PC-9 (cell line): ENCODE data around the gene AGO1. TPM values are rescaled to one million over a fixed set of nuclear protein-coding genes. Genes with fewer than 3 reads are reported as not detected.

Source experiments
- BruUV-seq: library from RNA; stranded (reverse); fragments of 400-500 nt; replicated peaks from 2 replicates; lab custom pipeline; 2021; lab: Mats Ljungman, UMichigan
- CTCF ChIA-PET: fragments of 300-600 bp; sonication (Branson Sonifier 250); formaldehyde crosslinking; loops from one replicate; lab custom pipeline; 2022; ENCODE audit warnings: antibody characterized with exemption; lab: Charles Lee
- POLR2A ChIA-PET: fragments of 300-600 bp; sonication (Branson Sonifier 250); formaldehyde crosslinking; loops from one replicate; lab custom pipeline; 2022; ENCODE audit warnings: antibody characterized with exemption; ENCODE audit not compliant: unreplicated experiment; lab: Charles Lee
- DNase-seq, 2 experiments: peaks; one replicate each; pipeline versions ENCODE4 v3.0.0 to v3.0.0-alpha.2; 2015 to 2022; ENCODE audit warnings: mixed read lengths in 1 of 2
- H2AFZ ChIP-seq: fragments of 200-600 bp; sonication (generic); 2 replicates; pipeline ENCODE4 v1.8.1; 2017; ENCODE audit warnings: antibody characterized with exemption
- H3F3A ChIP-seq: fragments of 200-600 bp; sonication (generic); 2 replicates; pipeline ENCODE4 v1.8.1; 2017; ENCODE audit warnings: antibody characterized with exemption, mild to moderate bottlenecking, low read depth; ENCODE audit not compliant: insufficient read depth
- H3K27ac ChIP-seq: fragments of 200-600 bp; sonication (generic); 2 replicates; pipeline ENCODE4 v1.6.1; 2016; ENCODE audit warnings: mixed run types
- H3K27me3 ChIP-seq: fragments of 200-600 bp; sonication (generic); 2 replicates; pipeline ENCODE4 v1.6.1; 2016; ENCODE audit warnings: low read depth, mixed run types; ENCODE audit not compliant: insufficient read depth
- H3K36me3 ChIP-seq: fragments of 200-600 bp; sonication (generic); 2 replicates; pipeline ENCODE4 v1.6.1; 2016; ENCODE audit warnings: low read depth, mixed run types
- H3K4me1 ChIP-seq: fragments of 200-600 bp; sonication (generic); replicated peaks from 2 replicates; pipeline ENCODE4 v1.6.1; 2016; ENCODE audit warnings: mixed run types; ENCODE audit not compliant: insufficient read depth
- H3K4me2 ChIP-seq: fragments of 200-600 bp; sonication (generic); 2 replicates; pipeline ENCODE4 v1.6.1; 2017; ENCODE audit warnings: mixed run types
- H3K4me3 ChIP-seq: fragments of 200-600 bp; sonication (generic); 2 replicates; pipeline ENCODE4 v1.6.1; 2016; ENCODE audit warnings: mixed run types
- H3K79me2 ChIP-seq: fragments of 200-600 bp; sonication (generic); 2 replicates; pipeline ENCODE4 v1.6.1; 2017; ENCODE audit warnings: low read depth, mixed run types
- H3K9me2 ChIP-seq: fragments of 200-600 bp; sonication (generic); 2 replicates; pipeline ENCODE4 v1.8.1; 2017; ENCODE audit warnings: mild to moderate bottlenecking; ENCODE audit not compliant: insufficient read depth
- H3K9me3 ChIP-seq: fragments of 200-600 bp; sonication (generic); 2 replicates; pipeline ENCODE4 v1.8.1; 2016; ENCODE audit warnings: low read depth; ENCODE audit not compliant: insufficient read depth
- H4K20me1 ChIP-seq: fragments of 200-600 bp; sonication (generic); 2 replicates; pipeline ENCODE4 v1.8.1; 2017; ENCODE audit not compliant: insufficient read depth
- EZH2 ChIP-seq: fragments of 200-600 bp; sonication (generic); IDR thresholded peaks from 2 replicates; pipeline ENCODE4 v1.8.0; 2017; ENCODE audit warnings: antibody characterized with exemption, low read depth
- intact Hi-C: fragments of 100-400 bp; cut with micrococcal nuclease; formaldehyde crosslinking; loops from one replicate; pipeline ENCODE4 v1.10.0; 2022; ENCODE audit not compliant: unreplicated experiment
- total RNA-seq: library from RNA; stranded (reverse); gene quantifications from 2 replicates; pipeline ENCODE4 v1.2.3, GENCODE V29; 2021
- TF ChIP-seq, protein P1 (sequence below): fragments of 200-600 bp; sonication (generic); conservative IDR thresholded peaks from 2 replicates; pipeline ENCODE4 v1.6.1; 2017; ENCODE audit warnings: mixed run types, antibody characterized with exemption, mild to moderate bottlenecking, moderate library complexity

AGO1 gene
- total RNA-seq, 1 experiment from 2014 or later: 66.0 TPM

DNA sequence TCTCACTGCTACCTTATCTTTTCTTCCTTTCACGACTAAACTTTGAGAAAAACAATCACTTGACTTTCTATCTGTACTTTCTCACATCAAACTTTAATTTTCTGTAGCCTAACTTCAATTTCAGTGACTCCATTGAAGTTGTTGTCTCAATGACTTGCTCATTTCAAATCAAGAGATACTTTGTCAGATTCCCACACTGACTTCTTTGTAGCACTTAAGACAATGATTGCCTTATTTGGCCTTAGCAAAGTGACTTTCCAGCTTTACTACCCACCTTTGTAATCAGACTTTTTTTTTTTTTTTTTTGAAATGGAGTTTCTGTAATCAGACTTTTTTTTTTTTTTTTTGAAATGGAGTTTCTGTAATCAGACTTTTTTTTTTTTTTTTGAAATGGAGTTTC, 38.2 kb upstream of the AGO1 start:
- POLR2A ChIA-PET: no interaction called here
- no peak overlapping the region for H3K4me2 ChIP-seq
- H2AFZ ChIP-seq: no peak overlapping the region
- H3F3A ChIP-seq: no peaks in the 10 kb centered on the region
- no peak overlapping the region for H3K4me3 ChIP-seq
- H4K20me1 ChIP-seq: no peaks in the 10 kb centered on the region
- no peak overlapping the region for H3K27ac ChIP-seq
- H3K79me2 ChIP-seq: no peaks in the 10 kb centered on the region
- no peaks in the 10 kb centered on the region for H3K27me3 ChIP-seq
- no peaks in the 10 kb centered on the region for H3K9me2 ChIP-seq
- H3K9me3 ChIP-seq: no peaks in the 10 kb centered on the region
- TF ChIP-seq EZH2: no peak
- TF ChIP-seq, protein P1, sequence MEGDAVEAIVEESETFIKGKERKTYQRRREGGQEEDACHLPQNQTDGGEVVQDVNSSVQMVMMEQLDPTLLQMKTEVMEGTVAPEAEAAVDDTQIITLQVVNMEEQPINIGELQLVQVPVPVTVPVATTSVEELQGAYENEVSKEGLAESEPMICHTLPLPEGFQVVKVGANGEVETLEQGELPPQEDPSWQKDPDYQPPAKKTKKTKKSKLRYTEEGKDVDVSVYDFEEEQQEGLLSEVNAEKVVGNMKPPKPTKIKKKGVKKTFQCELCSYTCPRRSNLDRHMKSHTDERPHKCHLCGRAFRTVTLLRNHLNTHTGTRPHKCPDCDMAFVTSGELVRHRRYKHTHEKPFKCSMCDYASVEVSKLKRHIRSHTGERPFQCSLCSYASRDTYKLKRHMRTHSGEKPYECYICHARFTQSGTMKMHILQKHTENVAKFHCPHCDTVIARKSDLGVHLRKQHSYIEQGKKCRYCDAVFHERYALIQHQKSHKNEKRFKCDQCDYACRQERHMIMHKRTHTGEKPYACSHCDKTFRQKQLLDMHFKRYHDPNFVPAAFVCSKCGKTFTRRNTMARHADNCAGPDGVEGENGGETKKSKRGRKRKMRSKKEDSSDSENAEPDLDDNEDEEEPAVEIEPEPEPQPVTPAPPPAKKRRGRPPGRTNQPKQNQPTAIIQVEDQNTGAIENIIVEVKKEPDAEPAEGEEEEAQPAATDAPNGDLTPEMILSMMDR: no peak
- CTCF ChIA-PET: no interaction called here
- no peak for DNase-seq
- no peaks in the 10 kb centered on the region for H3K4me1 ChIP-seq
- H3K36me3 ChIP-seq: no peaks in the 10 kb centered on the region
- no TSS peak for BruUV-seq
- intact Hi-C loops: no loop called here

DNA sequence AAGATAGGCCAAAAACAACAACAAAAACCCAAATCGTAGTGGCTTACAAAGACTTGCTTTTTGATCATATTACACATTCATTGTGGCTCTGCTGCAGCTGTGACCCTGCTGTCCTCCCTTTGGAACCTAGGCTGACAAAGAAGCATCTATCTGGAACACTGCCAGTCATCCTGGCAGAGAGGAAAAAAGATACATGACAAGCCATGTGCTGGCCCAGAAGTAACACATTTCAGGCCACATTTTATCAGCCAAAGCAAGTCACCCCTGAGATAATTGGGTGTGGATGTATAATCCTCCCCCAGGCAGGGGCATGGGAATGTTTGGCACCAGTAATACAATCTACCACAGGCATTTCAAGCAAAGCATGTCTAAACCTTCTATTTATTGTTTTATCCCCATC, 37.2 kb upstream of the AGO1 start:
- no peaks in the 10 kb centered on the region for H3K27me3 ChIP-seq
- H3K9me3 ChIP-seq: no peaks in the 10 kb centered on the region
- H3K9me2 ChIP-seq: no peaks in the 10 kb centered on the region
- no peak for DNase-seq
- no peaks in the 10 kb centered on the region for H3F3A ChIP-seq
- H3K4me3 ChIP-seq: no peak overlapping the region
- no peaks in the 10 kb centered on the region for H4K20me1 ChIP-seq
- H3K79me2 ChIP-seq: no peaks in the 10 kb centered on the region
- no peak overlapping the region for H2AFZ ChIP-seq
- ChIA-PET CTCF (no interaction called here), POLR2A (no interaction called here)
- no peak overlapping the region for H3K27ac ChIP-seq
- H3K4me1 ChIP-seq: no peaks in the 10 kb centered on the region
- BruUV-seq: no TSS peak
- intact Hi-C loops: no loop called here
- TF ChIP-seq, protein P1: no peak
- TF ChIP-seq EZH2: no peak
- no peak overlapping the region for H3K4me2 ChIP-seq
- no peaks in the 10 kb centered on the region for H3K36me3 ChIP-seq

DNA sequence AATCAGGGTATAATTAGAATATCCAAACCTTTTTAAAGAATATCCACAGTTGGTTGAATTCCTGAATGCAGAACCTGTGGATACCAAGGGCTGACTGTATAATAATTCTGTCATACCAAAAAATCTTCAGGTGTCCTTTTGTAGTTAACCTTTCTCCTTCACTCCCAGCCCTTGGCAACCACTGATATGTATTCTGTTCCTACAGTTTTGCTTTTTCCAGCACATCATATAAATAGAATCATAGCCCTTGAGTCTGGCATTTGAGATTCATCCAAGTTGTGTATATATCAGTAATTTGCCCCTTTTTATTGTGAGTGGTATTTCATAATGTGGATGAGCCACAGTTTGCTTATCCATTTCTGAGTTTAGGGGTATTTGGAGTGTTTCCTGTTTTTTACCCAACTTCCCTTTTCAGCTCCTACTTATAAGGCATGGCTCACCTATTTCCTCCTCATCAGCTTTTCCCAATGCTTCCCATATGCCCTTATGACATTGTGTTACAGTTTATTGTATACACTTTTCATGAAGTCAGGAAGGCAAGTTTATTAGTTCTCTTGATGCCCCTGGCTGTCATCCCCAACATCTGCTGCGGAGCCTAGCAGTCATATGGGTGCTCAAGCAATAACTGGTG, 35.0 kb upstream of the AGO1 start:
- no peaks in the 10 kb centered on the region for H3K79me2 ChIP-seq
- intact Hi-C loops: no loop called here
- no peaks in the 10 kb centered on the region for H3K9me2 ChIP-seq
- H3K27me3 ChIP-seq: no peaks in the 10 kb centered on the region
- no peaks in the 10 kb centered on the region for H3K9me3 ChIP-seq
- TF ChIP-seq EZH2: no peak
- TF ChIP-seq, protein P1: no peak
- no TSS peak for BruUV-seq
- H3K4me2 ChIP-seq: no peak overlapping the region
- CTCF ChIA-PET: interaction anchor here (0.5 kb wide), 1 partner anchor 16 kb away, joined by 4 read pairs; no protein-coding TSS in a partner anchor
- no peaks in the 10 kb centered on the region for H3F3A ChIP-seq
- POLR2A ChIA-PET: no interaction called here
- H3K4me3 ChIP-seq: no peak overlapping the region
- no peaks in the 10 kb centered on the region for H3K36me3 ChIP-seq
- H3K4me1 ChIP-seq: no peaks in the 10 kb centered on the region
- H3K27ac ChIP-seq: no peak overlapping the region
- H4K20me1 ChIP-seq: no peaks in the 10 kb centered on the region
- DNase-seq: no peak
- H2AFZ ChIP-seq: no peak overlapping the region
